SU-DHL-6 (cell line): ENCODE results near the gene STAT1.

ENCODE experiments used
- EZH2phosphoT487 ChIP-seq: fragments of 200-600 bp; sonication (generic), shearing (Covaris generic); conservative IDR thresholded peaks from 2 replicates; pipeline ENCODE4 v1.6.1; 2018; ENCODE audit warnings: mild to moderate bottlenecking, antibody characterized with exemption, low read length, moderate library complexity, mixed read lengths
- TF ChIP-seq, protein P1 (sequence below): fragments of 200-600 bp; sonication (generic); IDR thresholded peaks from one replicate; pipeline ENCODE4 v1.5.1; 2017; ENCODE audit warnings: antibody characterized with exemption, mild to moderate bottlenecking, low read length, moderate library complexity; ENCODE audit not compliant: insufficient read depth, poor library complexity, severe bottlenecking

- TF ChIP-seq, protein P1, sequence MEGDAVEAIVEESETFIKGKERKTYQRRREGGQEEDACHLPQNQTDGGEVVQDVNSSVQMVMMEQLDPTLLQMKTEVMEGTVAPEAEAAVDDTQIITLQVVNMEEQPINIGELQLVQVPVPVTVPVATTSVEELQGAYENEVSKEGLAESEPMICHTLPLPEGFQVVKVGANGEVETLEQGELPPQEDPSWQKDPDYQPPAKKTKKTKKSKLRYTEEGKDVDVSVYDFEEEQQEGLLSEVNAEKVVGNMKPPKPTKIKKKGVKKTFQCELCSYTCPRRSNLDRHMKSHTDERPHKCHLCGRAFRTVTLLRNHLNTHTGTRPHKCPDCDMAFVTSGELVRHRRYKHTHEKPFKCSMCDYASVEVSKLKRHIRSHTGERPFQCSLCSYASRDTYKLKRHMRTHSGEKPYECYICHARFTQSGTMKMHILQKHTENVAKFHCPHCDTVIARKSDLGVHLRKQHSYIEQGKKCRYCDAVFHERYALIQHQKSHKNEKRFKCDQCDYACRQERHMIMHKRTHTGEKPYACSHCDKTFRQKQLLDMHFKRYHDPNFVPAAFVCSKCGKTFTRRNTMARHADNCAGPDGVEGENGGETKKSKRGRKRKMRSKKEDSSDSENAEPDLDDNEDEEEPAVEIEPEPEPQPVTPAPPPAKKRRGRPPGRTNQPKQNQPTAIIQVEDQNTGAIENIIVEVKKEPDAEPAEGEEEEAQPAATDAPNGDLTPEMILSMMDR = no peak
- TF ChIP-seq EZH2phosphoT487 = no peak
These were observed 26.0 kb downstream of the STAT1 start for GRCh38 chr2:190987938-190988337.
